Measurements from ENCODE around the gene DLGAP4. TPM values are rescaled to one million over a fixed set of nuclear protein-coding genes. Genes with fewer than 3 reads are reported as not detected.

Gene DLGAP4, protein sequence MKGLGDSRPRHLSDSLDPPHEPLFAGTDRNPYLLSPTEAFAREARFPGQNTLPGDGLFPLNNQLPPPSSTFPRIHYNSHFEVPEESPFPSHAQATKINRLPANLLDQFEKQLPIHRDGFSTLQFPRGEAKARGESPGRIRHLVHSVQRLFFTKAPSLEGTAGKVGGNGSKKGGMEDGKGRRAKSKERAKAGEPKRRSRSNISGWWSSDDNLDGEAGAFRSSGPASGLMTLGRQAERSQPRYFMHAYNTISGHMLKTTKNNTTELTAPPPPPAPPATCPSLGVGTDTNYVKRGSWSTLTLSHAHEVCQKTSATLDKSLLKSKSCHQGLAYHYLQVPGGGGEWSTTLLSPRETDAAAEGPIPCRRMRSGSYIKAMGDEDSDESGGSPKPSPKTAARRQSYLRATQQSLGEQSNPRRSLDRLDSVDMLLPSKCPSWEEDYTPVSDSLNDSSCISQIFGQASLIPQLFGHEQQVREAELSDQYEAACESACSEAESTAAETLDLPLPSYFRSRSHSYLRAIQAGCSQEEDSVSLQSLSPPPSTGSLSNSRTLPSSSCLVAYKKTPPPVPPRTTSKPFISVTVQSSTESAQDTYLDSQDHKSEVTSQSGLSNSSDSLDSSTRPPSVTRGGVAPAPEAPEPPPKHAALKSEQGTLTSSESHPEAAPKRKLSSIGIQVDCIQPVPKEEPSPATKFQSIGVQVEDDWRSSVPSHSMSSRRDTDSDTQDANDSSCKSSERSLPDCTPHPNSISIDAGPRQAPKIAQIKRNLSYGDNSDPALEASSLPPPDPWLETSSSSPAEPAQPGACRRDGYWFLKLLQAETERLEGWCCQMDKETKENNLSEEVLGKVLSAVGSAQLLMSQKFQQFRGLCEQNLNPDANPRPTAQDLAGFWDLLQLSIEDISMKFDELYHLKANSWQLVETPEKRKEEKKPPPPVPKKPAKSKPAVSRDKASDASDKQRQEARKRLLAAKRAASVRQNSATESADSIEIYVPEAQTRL
- 10 to 100 TPM; 30.6 to 38.3 TPM for total RNA-seq

DNA sequence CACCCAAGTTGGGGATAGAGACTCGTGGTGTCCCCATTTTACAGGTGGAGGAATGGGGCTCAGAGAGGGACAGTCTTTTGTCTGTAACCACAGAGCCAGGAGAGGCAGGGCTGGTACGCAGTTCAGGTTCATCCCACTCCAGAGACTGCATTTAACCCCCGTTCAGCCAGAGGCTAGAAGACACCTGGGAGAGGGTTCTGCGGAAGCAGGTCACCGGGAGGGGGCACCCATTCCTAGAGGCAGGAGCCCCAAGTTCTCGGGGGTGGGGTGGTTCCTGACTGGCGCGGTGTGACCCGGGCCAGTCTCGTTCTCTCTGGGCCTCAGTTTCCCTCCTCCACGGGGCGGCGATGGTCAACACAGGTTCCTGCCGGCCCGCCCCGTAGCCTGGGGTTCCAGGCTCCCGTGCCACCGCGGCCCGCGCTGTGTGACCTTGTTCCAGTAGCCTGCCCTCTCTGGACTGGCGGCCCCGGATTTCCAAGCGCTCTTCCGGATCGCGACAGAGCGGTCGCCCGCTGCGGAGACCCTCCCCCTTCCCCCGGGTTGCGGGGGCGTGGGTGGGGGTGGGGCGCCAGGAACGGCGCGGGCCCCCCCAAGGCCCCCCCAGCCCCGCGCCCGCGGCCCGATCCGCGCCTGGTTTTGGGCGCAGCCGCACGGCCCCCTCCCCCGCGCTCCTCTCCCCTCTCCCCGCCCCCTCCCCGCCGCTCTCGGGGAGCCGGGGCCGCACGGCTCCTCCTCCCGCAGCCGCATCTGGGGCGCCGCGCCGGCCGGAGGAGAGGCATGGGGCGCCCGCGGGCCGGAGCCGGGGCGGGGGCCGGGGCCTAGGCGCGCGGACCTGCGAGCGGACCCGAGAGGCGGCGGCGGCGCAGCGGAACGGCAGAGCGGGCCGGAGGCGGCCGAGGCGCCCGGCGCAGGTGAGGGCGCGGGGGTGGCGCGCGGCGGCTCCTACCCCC, at the start of gene DLGAP4:
Gene DLGAP4, plus strand, starts transcription at position 738 of the 950 bp plus-strand sequence. CDS start 125,379 bp downstream, outside the sequence.
- Mint-ChIP-seq H3K4me3 (peak within 1 kb of the TSS; percentile 60 to 79), H3K4me1 (ENCODE audit: low read depth) (no peaks in the 10 kb centered on the region), H3K36me3 (ENCODE audit: insufficient read depth in 2 of 2) (no peaks in the 10 kb centered on the region), H3K27ac (no peak within 1 kb of the TSS), H3K9me3 (no peaks in the 10 kb centered on the region), H3K27me3 (ENCODE audit: low read depth) (peaks cover 68% of the 10 kb centered on the region)
- ATAC-seq (replicated peaks in 1 of 2) (peak; percentile 44), DNase-seq (peak in 1 of 2 donors; percentile 4)

- no peak overlapping the region for H3K27ac Mint-ChIP-seq
- H3K4me3 Mint-ChIP-seq, result no peak overlapping the region
- ATAC-seq (replicated peaks in 1 of 2), result no peak
- H3K27me3 Mint-ChIP-seq (ENCODE audit: low read depth), result no peaks in the 10 kb centered on the region
- DNase-seq, result no peak
- no peaks in the 10 kb centered on the region for H3K9me3 Mint-ChIP-seq
- H3K36me3 Mint-ChIP-seq (ENCODE audit: insufficient read depth in 2 of 2), result peaks cover 0 to 4% of the 10 kb centered on the region in 2 donors
- H3K4me1 Mint-ChIP-seq (ENCODE audit: low read depth), result no peaks in the 10 kb centered on the region
Measured at GRCh38 chr20:36259177-36260061, 46.7 kb upstream of the DLGAP4 start.

DNA sequence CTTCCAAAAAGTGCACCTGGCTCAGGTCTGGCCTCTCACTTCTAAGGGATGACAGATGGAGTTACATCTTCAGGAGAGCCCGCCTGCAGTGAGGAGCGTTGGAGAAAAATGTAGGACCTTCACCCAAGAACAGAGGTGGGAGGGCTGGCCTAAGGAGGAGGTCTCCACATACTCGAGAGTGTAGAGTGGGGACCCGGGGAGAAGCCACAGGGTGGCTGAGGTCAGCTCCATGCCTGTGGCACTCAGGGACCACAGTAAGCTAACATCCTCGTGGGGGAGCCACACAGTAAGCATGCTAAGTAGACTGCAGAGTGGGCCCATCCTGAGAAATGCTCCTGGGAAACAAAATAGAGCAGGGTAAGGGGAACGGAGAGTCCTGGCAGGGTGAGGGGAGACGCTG, 45.8 kb upstream of the DLGAP4 start:
- ATAC-seq (replicated peaks in 1 of 2), result no peak
- no peaks in the 10 kb centered on the region for H3K4me1 Mint-ChIP-seq (ENCODE audit: low read depth)
- no peak for DNase-seq
- no peak overlapping the region for H3K4me3 Mint-ChIP-seq
- no peak overlapping the region for H3K27ac Mint-ChIP-seq
- H3K9me3 Mint-ChIP-seq, result no peaks in the 10 kb centered on the region
- no peaks in the 10 kb centered on the region for H3K27me3 Mint-ChIP-seq (ENCODE audit: low read depth)
- H3K36me3 Mint-ChIP-seq (ENCODE audit: insufficient read depth in 2 of 2), result peaks cover 0 to 3% of the 10 kb centered on the region in 2 donors

DNA sequence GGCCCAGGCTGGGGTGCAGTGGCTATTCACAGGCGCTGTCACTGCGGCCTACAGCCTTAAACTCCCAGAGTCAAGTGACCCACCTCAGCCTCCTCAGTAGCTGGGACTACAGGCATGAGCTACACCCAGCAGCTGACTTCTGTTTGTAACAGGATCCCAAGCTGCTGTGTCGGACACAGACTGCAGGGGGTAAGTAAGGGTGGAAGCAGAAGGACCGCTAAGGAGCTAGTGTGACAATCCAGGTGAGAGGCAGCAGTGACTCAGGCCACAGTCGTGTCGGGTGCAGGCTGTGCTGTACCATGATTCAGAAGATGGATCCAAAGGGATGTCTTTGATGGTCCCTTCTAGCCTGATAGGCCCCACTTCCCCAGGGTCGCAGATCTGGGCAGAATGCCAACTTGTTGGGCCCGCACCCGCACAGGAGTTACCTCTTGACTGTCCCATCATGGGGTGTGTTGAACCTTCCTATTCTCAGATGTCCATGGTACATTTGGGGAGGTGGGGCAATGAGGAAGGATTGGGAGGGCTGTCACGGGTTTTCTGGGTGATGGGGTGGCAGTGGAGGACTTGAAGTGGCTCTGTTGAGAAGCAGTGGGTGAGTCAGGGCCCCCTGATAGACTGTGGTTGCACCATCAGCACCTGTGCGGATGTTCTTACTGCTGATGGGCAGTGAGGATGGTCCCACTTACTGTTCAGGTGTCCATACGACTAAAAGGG, 44.6 kb upstream of the DLGAP4 start:
- Mint-ChIP-seq H3K27me3 (ENCODE audit: low read depth) (no peaks in the 10 kb centered on the region), H3K36me3 (ENCODE audit: insufficient read depth in 2 of 2) (no peaks in the 10 kb centered on the region), H3K27ac (no peak overlapping the region), H3K9me3 (no peaks in the 10 kb centered on the region), H3K4me1 (ENCODE audit: low read depth) (no peaks in the 10 kb centered on the region), H3K4me3 (no peak overlapping the region)
- ATAC-seq (replicated peaks in 1 of 2), result no peak
- DNase-seq, result no peak

- Mint-ChIP-seq H3K4me1 (ENCODE audit: low read depth) (no peaks in the 10 kb centered on the region), H3K36me3 (ENCODE audit: insufficient read depth in 2 of 2) (no peaks in the 10 kb centered on the region), H3K27ac (no peak overlapping the region), H3K27me3 (ENCODE audit: low read depth) (no peaks in the 10 kb centered on the region), H3K4me3 (no peak overlapping the region), H3K9me3 (no peaks in the 10 kb centered on the region)
- DNase-seq, result no peak
- ATAC-seq (replicated peaks in 1 of 2), result no peak
Measured at GRCh38 chr20:36262440-36262839, 43.7 kb upstream of the DLGAP4 start.

DNA sequence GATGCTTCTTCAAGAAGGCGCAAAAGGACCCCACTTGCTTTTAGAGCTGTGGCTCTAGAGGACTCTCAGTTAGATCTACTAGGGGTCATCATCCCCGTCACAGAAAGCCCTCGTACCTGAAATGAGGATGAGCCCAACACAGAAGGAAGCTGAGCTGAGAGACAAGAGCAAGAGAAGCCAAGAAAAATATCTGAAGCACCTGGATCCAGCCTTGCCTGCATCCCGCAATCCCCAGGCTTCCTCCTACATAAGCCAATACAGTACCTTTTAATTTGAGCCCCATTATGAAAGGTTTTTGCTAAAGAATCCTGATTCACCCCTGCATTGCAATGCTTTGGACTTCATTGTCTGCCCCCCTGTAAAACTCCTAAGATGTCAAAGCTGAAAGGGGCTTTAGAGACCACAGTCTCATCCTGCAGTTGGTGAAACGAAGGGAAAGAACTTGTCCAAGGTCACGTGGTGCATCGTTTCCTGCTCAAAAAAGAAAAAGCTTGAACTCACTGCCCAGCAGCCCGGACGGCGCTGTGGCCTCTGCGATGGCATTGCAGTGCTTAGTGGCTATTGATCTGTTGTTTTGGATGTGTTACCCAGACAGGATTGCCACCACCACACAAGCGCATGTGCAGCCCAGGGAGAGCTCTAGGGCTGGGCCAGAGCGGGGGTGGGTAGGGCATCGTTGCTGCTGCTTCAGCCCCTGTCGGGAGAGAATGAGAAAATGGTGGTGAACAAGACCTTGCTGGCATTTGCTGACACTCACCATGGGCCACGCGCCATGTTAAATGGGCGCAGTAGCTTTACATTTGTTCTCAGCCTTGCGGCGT, 41.5 kb upstream of the DLGAP4 start:
- Mint-ChIP-seq H3K9me3 (no peaks in the 10 kb centered on the region), H3K27ac (no peak overlapping the region), H3K36me3 (ENCODE audit: insufficient read depth in 2 of 2) (no peaks in the 10 kb centered on the region), H3K4me3 (no peak overlapping the region), H3K27me3 (ENCODE audit: low read depth) (no peaks in the 10 kb centered on the region), H3K4me1 (ENCODE audit: low read depth) (no peaks in the 10 kb centered on the region)
- ATAC-seq (replicated peaks in 1 of 2) (no peak), DNase-seq (no peak)

GRCh38 chr20:36266189-36266588, 40.0 kb upstream of the DLGAP4 start:
- DNase-seq (no peak), ATAC-seq (replicated peaks in 1 of 2) (no peak)
- H3K27me3 Mint-ChIP-seq (ENCODE audit: low read depth), result no peaks in the 10 kb centered on the region
- no peaks in the 10 kb centered on the region for H3K4me1 Mint-ChIP-seq (ENCODE audit: low read depth)
- no peak overlapping the region for H3K27ac Mint-ChIP-seq
- no peak overlapping the region for H3K4me3 Mint-ChIP-seq
- H3K9me3 Mint-ChIP-seq, result no peaks in the 10 kb centered on the region
- H3K36me3 Mint-ChIP-seq (ENCODE audit: insufficient read depth in 2 of 2), result no peaks in the 10 kb centered on the region

GRCh38 chr20:36267605-36268381, 38.3 kb upstream of the DLGAP4 start:
- Mint-ChIP-seq H3K27me3 (ENCODE audit: low read depth) (no peaks in the 10 kb centered on the region), H3K4me1 (ENCODE audit: low read depth) (no peaks in the 10 kb centered on the region), H3K27ac (no peak overlapping the region), H3K4me3 (no peak overlapping the region), H3K9me3 (no peaks in the 10 kb centered on the region), H3K36me3 (ENCODE audit: insufficient read depth in 2 of 2) (no peaks in the 10 kb centered on the region)
- ATAC-seq (replicated peaks in 1 of 2), result no peak
- DNase-seq, result no peak

GRCh38 chr20:36268440-36269342, 37.4 kb upstream of the DLGAP4 start:
- no peaks in the 10 kb centered on the region for H3K4me1 Mint-ChIP-seq (ENCODE audit: low read depth)
- no peak overlapping the region for H3K4me3 Mint-ChIP-seq
- no peaks in the 10 kb centered on the region for H3K27me3 Mint-ChIP-seq (ENCODE audit: low read depth)

More at GRCh38 chr20:36268440-36269342, 37.4 kb upstream of the DLGAP4 start:
- ATAC-seq (replicated peaks in 1 of 2) (no peak), DNase-seq (no peak)
- no peak overlapping the region for H3K27ac Mint-ChIP-seq
- no peaks in the 10 kb centered on the region for H3K36me3 Mint-ChIP-seq (ENCODE audit: insufficient read depth in 2 of 2)
- H3K9me3 Mint-ChIP-seq, result no peaks in the 10 kb centered on the region

Measured in activated T-cell treated with anti-CD3 and anti-CD28 coated beads, Interleukin-2, amount 50 U/mL, for 72 hours (primary cell).